Panc1 (cell line): Measurements from ENCODE around the gene ZNF212. TPM values are rescaled to one million over a fixed set of nuclear protein-coding genes. Genes with fewer than 3 reads are reported as not detected.

Experiments
- ATAC-seq: fragments of 200-7000 bp; cut with Tn5 transposase; 2 replicates; pipeline ENCODE4 v1.9.1; 2020; ENCODE audit warnings: mild to moderate bottlenecking, moderate library complexity
- BruUV-seq: library from RNA; stranded (reverse); fragments of 400-500 nt; replicated peaks from 2 replicates; lab custom pipeline; 2021; lab: Mats Ljungman, UMichigan
- CTCF ChIA-PET: fragments of 300-600 bp; sonication (Branson Sonifier 250); formaldehyde crosslinking; loops from one replicate; lab custom pipeline; 2022; ENCODE audit warnings: antibody characterized with exemption; lab: Charles Lee
- POLR2A ChIA-PET: fragments of 300-600 bp; sonication (Branson Sonifier 250); formaldehyde crosslinking; loops from one replicate; lab custom pipeline; 2022; ENCODE audit warnings: antibody characterized with exemption; lab: Charles Lee
- DNase-seq: peaks from one replicate; pipeline ENCODE4 v3.0.0-alpha.2; 2010; ENCODE audit warnings: low read depth, low spot score
- H3K27ac ChIP-seq: 2 replicates; pipeline ENCODE4 v1.5.1; 2011; ENCODE audit warnings: mild to moderate bottlenecking, low read length, inconsistent platforms
- H3K27me3 ChIP-seq: fragments of 200-500 bp; sonication (Bioruptor generic); 2 replicates; pipeline ENCODE4 v1.6.0; 2014; ENCODE audit warnings: low read length, inconsistent platforms; ENCODE audit not compliant: control insufficient read depth, insufficient read depth
- H3K36me3 ChIP-seq: fragments of 200-500 bp; sonication (Bioruptor generic); 2 replicates; pipeline ENCODE4 v1.5.1; 2014; ENCODE audit warnings: inconsistent platforms, mild to moderate bottlenecking, low read length, moderate library complexity; ENCODE audit not compliant: control insufficient read depth, insufficient read depth
- H3K4me1 ChIP-seq: 2 replicates; pipeline ENCODE4 v1.5.1; 2011; ENCODE audit warnings: inconsistent platforms, mild to moderate bottlenecking, low read length, moderate library complexity; ENCODE audit not compliant: control insufficient read depth, insufficient read depth
- H3K4me3 ChIP-seq, 2 experiments: 2 replicates each; pipeline ENCODE4 v1.5.1; 2011 to 2012; ENCODE audit warnings: low read depth in 2 of 2, low read length in 2 of 2, mild to moderate bottlenecking in 2 of 2, inconsistent platforms in 1 of 2, moderate library complexity in 1 of 2
- H3K9me3 ChIP-seq: fragments of 200-500 bp; sonication (Bioruptor generic); 2 replicates; pipeline ENCODE4 v1.5.1; 2014; ENCODE audit warnings: low read depth, mild to moderate bottlenecking, inconsistent platforms, low read length, moderate library complexity; ENCODE audit not compliant: control insufficient read depth, insufficient read depth
- CTCF ChIP-seq: fragments of 450-650 bp; IDR thresholded peaks from 2 replicates; pipeline ENCODE4 v1.5.1; 2017; ENCODE audit warnings: mild to moderate bottlenecking
- POLR2AphosphoS5 ChIP-seq: IDR thresholded peaks from 2 replicates; pipeline ENCODE4 v1.6.1; 2012; ENCODE audit warnings: mild to moderate bottlenecking, low read depth, low read length, moderate library complexity
- REST ChIP-seq, 2 experiments: IDR thresholded peaks; 2 replicates each; pipeline ENCODE4 v1.6.1; 2011 to 2012; ENCODE audit warnings: low read depth in 2 of 2, control low read depth in 1 of 2, low read length in 1 of 2, mild to moderate bottlenecking in 1 of 2, moderate library complexity in 1 of 2; ENCODE audit not compliant: insufficient read depth in 1 of 2
- SIN3A ChIP-seq: IDR thresholded peaks from 2 replicates; pipeline ENCODE4 v1.6.1; 2012; ENCODE audit warnings: low read depth, mild to moderate bottlenecking, low read length, moderate library complexity, borderline replicate concordance; ENCODE audit not compliant: insufficient read depth
- TCF7L2 ChIP-seq: IDR thresholded peaks from 2 replicates; pipeline ENCODE4 v1.6.1; 2011; ENCODE audit warnings: mild to moderate bottlenecking, low read depth, low read length, inconsistent platforms
- in situ Hi-C: cut with HindIII; loops from 2 replicates; pipeline ENCODE4 v1.10.0; 2016; ENCODE audit warnings: low sequenced_read_pairs, low pct_unique_long_range_greater_than_20kb
- intact Hi-C: fragments of 100-400 bp; cut with micrococcal nuclease; formaldehyde crosslinking; loops from one replicate; pipeline ENCODE4 v1.10.0; 2022; ENCODE audit not compliant: unreplicated experiment
- total RNA-seq: library from RNA; stranded (reverse); gene quantifications from one replicate; pipeline ENCODE4 v1.2.1, GENCODE V29; 2021; ENCODE audit not compliant: unreplicated experiment

ZNF212 gene
- total RNA-seq, 1 experiment from 2014 or later, result 11.3 TPM

- intact Hi-C loops (no loop called here), in situ Hi-C loops (no loop called here)
- Histone ChIP-seq H3K27ac (no peak overlapping the region), H3K36me3 (no peaks in the 10 kb centered on the region), H3K9me3 (no peaks in the 10 kb centered on the region), H3K4me1 (peaks cover 3% of the 10 kb centered on the region; the same call in 1 of the 2 replicates), H3K4me3 (no peak overlapping the region), H3K27me3 (no peaks in the 10 kb centered on the region)
- CTCF ChIA-PET, result no interaction called here
- POLR2A ChIA-PET, result no interaction called here
- TF ChIP-seq TCF7L2 (no peak), REST (IDR thresholded peaks at IDR 0.05; ENCODE audit: insufficient read depth in 1 of 2, low read depth in 2 of 2, low read length in 1 of 2) (no peak), CTCF (no peak), POLR2AphosphoS5 (no peak), SIN3A (no peak)
- ATAC-seq (no peak), DNase-seq (no peak)
- BruUV-seq, result no TSS peak
These were observed 48.2 kb downstream of the ZNF212 start for GRCh38 chr7:149287622-149288021.

GRCh38 chr7:149289262-149289661, 49.8 kb downstream of the ZNF212 start:
- CTCF ChIA-PET, result no interaction called here
- BruUV-seq, result no TSS peak

More at GRCh38 chr7:149289262-149289661, 49.8 kb downstream of the ZNF212 start:
- POLR2A ChIA-PET, result no interaction called here
- H3K27me3 ChIP-seq, result no peaks in the 10 kb centered on the region
- TF ChIP-seq REST (IDR thresholded peaks at IDR 0.05; ENCODE audit: insufficient read depth in 1 of 2, low read depth in 2 of 2, low read length in 1 of 2) (no peak), CTCF (no peak), SIN3A (no peak), POLR2AphosphoS5 (no peak), TCF7L2 (no peak)
- no peaks in the 10 kb centered on the region for H3K9me3 ChIP-seq
- DNase-seq (no peak), ATAC-seq (no peak)
- intact Hi-C loops (no loop called here), in situ Hi-C loops (no loop called here)
- no peak overlapping the region for H3K4me3 ChIP-seq
- H3K4me1 ChIP-seq, result no peaks in the 10 kb centered on the region; the same call in 1 of the 2 replicates
- H3K36me3 ChIP-seq, result no peaks in the 10 kb centered on the region
- no peak overlapping the region for H3K27ac ChIP-seq
